ENCODE measurements around the gene C12orf50. TPM values are rescaled to one million over a fixed set of nuclear protein-coding genes. Genes with fewer than 3 reads are reported as not detected.

Gene C12orf50
- total and polyA plus RNA-seq, 2 of the 13 experiments (the other 11 are each of a cell fraction or from before 2014, with no cell fraction given), result not detected

DNA sequence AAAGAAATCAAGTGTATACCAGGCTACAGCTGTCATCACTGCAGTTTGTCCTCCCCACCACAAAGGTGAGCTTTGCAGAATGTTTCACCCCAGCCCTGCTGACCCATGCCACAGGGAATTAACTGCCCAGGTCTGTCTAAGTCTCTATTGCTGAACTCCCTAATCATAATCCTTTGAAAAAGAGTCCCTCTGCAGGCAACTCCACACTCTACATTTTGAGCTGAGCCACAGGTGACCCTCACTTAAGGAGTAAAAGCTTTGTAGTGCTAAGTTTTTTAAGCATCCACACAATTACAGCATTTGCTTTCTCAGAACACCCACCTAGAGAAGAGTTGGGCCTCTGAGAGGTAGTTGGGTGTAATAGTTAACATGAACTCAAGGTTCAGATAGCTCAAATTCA lies 90.0 kb downstream of the C12orf50 start (continued):
- TF ChIP-seq, protein P1, sequence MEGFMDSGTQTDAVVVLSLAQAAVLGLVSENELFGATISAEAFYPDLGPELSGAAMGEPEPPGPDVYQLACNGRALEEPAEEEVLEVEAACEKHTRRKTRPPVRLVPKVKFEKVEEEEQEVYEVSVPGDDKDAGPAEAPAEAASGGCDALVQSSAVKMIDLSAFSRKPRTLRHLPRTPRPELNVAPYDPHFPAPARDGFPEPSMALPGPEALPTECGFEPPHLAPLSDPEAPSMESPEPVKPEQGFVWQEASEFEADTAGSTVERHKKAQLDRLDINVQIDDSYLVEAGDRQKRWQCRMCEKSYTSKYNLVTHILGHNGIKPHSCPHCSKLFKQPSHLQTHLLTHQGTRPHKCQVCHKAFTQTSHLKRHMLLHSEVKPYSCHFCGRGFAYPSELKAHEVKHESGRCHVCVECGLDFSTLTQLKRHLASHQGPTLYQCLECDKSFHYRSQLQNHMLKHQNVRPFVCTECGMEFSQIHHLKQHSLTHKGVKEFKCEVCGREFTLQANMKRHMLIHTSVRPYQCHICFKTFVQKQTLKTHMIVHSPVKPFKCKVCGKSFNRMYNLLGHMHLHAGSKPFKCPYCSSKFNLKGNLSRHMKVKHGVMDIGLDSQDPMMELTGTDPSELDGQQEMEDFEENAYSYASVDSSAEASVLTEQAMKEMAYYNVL (CRISPR knock-in tag; IDR thresholded peaks at IDR 0.05; ENCODE audit: borderline replicate concordance), result no peak
- no peak for TF ChIP-seq ZNF605 (CRISPR knock-in tag; IDR thresholded peaks at IDR 0.05)

DNA sequence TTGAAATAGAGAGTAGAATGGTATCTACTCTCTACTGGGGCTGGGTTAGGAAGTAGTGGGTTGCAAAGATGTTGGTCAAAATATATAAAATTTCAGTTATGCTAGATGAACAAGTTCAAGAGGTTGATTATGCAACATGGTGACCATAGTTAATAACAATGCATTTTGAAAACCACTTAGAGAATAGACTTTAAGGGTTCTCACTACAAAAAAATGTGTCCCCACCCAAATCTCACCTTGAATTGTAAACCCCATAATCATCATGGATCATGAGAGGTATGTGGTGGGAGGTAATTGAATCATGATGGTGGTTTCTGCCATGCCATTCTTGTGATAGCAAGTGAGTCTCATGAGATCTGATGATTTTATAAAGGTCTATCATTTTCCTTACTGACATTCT lies 94.0 kb downstream of the C12orf50 start:
- no peak overlapping the region for H3K27ac ChIP-seq (ENCODE audit: extremely low read length, insufficient read depth, low read length)
- ChIA-PET CTCF (ENCODE audit: low intra/inter-chr PET ratio, low total read pairs) (no interaction called here), POLR2A (no interaction called here)
- ATAC-seq, result no peak
- H3K36me3 ChIP-seq (replicated peaks in 1 of 2; ENCODE audit: control insufficient read depth in 1 of 2, insufficient read depth in 2 of 2, low read length in 2 of 2), result no peaks in the 10 kb centered on the region
- no peaks in the 10 kb centered on the region for H3K4me1 ChIP-seq (ENCODE audit: insufficient read depth, low read length)
- intact Hi-C loops (cut with micrococcal nuclease; ENCODE audit: unreplicated experiment) (no loop called here), in situ Hi-C loops (cut with HindIII; ENCODE audit: extremely low pct_ligation_motif_present, low pct_unique_long_range_greater_than_20kb) (no loop called here)
- peaks cover 11% of the 10 kb centered on the region; the same call in 1 of the 2 replicates for H3K9me3 ChIP-seq (ENCODE audit: low read length)
- BruUV-seq (replicated peaks), result no TSS peak
- H3K27me3 ChIP-seq (ENCODE audit: control insufficient read depth in 1 of 2, insufficient read depth in 2 of 2, low read length in 2 of 2), result no peaks in the 10 kb centered on the region
- H3K79me2 ChIP-seq (ENCODE audit: insufficient read depth, low read length), result no peaks in the 10 kb centered on the region
- H3K9ac ChIP-seq (ENCODE audit: insufficient read depth, low read depth, low read length), result no peak overlapping the region
- no peak overlapping the region for H3K4me2 ChIP-seq (ENCODE audit: low read depth, low read length)
- H4K20me1 ChIP-seq (ENCODE audit: insufficient read depth, low read length), result no peaks in the 10 kb centered on the region
- H2AFZ ChIP-seq (ENCODE audit: low read length), result no peak overlapping the region
- no peak for DNase-seq (ENCODE audit: low spot score)
- no peak overlapping the region for H3K4me3 ChIP-seq (replicated peaks in 1 of 3; ENCODE audit: insufficient read depth in 1 of 3, low read depth in 2 of 3, low read length in 3 of 3)
- no peak for FAIRE-seq
- TF ChIP-seq MTA1 (CRISPR knock-in tag; IDR thresholded peaks at IDR 0.05; ENCODE audit: borderline replicate concordance), result no peak
- no peak for TF ChIP-seq POLR2G (IDR thresholded peaks at IDR 0.05; ENCODE audit: low read depth, low read length)
- no peak for TF ChIP-seq ZNF709 (CRISPR knock-in tag; IDR thresholded peaks at IDR 0.05)
- TF ChIP-seq HNRNPK (IDR thresholded peaks at IDR 0.05; ENCODE audit: low read depth, low read length, poor library complexity, severe bottlenecking), result no peak
- TF ChIP-seq KAT2B (IDR thresholded peaks at IDR 0.05; ENCODE audit: borderline replicate concordance, low read depth, low read length), result no peak
- TF ChIP-seq, protein P2, sequence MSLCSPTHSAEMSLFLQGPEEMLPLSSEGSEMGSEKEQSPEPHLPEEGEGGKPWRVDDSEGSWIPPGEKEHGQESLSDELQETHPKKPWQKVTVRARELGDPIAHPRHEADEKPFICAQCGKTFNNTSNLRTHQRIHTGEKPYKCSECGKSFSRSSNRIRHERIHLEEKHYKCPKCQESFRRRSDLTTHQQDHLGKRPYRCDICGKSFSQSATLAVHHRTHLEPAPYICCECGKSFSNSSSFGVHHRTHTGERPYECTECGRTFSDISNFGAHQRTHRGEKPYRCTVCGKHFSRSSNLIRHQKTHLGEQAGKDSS (CRISPR knock-in tag; IDR thresholded peaks at IDR 0.05; ENCODE audit: borderline replicate concordance, low read depth), result no peak
- no peak for TF ChIP-seq ZSCAN21 (CRISPR knock-in tag; IDR thresholded peaks at IDR 0.05; ENCODE audit: borderline replicate concordance)
- TF ChIP-seq YEATS4 (CRISPR knock-in tag; IDR thresholded peaks at IDR 0.05; ENCODE audit: borderline replicate concordance), result no peak
- no peak for TF ChIP-seq POGZ (CRISPR knock-in tag; IDR thresholded peaks at IDR 0.05)
- TF ChIP-seq MTF2 (CRISPR knock-in tag; IDR thresholded peaks at IDR 0.05; ENCODE audit: borderline replicate concordance), result no peak
- TF ChIP-seq ZNF17 (CRISPR knock-in tag; IDR thresholded peaks at IDR 0.05), result no peak
- TF ChIP-seq, protein P3, sequence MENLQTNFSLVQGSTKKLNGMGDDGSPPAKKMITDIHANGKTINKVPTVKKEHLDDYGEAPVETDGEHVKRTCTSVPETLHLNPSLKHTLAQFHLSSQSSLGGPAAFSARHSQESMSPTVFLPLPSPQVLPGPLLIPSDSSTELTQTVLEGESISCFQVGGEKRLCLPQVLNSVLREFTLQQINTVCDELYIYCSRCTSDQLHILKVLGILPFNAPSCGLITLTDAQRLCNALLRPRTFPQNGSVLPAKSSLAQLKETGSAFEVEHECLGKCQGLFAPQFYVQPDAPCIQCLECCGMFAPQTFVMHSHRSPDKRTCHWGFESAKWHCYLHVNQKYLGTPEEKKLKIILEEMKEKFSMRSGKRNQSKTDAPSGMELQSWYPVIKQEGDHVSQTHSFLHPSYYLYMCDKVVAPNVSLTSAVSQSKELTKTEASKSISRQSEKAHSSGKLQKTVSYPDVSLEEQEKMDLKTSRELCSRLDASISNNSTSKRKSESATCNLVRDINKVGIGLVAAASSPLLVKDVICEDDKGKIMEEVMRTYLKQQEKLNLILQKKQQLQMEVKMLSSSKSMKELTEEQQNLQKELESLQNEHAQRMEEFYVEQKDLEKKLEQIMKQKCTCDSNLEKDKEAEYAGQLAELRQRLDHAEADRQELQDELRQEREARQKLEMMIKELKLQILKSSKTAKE (CRISPR knock-in tag; IDR thresholded peaks at IDR 0.05; ENCODE audit: borderline replicate concordance), result no peak
- no peak for TF ChIP-seq CEBPB (IDR thresholded peaks at IDR 0.05; ENCODE audit: borderline replicate concordance, low read depth, low read length)
- no peak for TF ChIP-seq STAT5B (CRISPR knock-in tag; IDR thresholded peaks at IDR 0.05)
- TF ChIP-seq CEBPG (CRISPR knock-in tag; IDR thresholded peaks at IDR 0.05), result no peak
- TF ChIP-seq RBAK (CRISPR knock-in tag; IDR thresholded peaks at IDR 0.05), result no peak
- no peak for TF ChIP-seq ZFP82 (CRISPR knock-in tag; IDR thresholded peaks at IDR 0.05; ENCODE audit: borderline replicate concordance)
